ENCODE measurements around the gene CDHR1.
"Not testable (repeated sequence)": the region's sequence is repeated elsewhere in the genome, so short reads cannot be mapped to it uniquely, and the experiment has no call there.

The CDHR1 gene

DNA sequence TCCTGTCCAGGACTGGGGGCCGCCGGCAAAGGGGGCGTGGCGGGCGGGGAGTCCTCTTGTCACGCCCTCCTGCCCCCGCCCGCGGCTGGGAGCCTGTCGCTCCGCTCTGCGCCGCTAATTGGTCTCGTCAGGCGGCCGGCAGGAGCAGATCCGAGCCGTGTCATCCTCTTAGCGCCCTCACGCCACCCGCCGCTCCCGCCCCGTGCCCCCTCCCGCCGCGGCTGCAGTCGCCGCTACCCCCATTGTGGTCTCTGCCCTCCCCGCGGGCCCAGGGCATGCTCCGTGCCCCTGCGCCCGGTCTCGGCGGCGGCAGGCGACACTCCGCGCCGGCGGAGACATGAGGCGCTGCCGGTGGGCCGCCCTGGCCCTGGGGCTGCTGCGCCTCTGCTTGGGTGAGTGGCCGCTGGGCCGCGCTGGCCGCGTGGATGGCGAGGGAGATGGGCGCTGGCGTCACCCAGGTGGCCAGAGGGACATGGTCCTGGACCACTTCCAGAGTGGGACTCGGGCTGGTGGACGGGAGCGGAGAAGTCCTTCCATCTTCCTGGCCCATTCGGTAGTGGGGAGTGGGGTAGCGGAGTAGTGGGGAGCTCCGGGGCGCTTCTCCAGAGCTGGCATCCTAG lies at the start of gene CDHR1:
TSS of gene CDHR1 (plus strand) at position 114 of the 620 bp plus-strand sequence. CDS start at position 338, 224 bp downstream.
- peak in 2 of 14 donors; percentile 27 to 42 for DNase-seq

DNA sequence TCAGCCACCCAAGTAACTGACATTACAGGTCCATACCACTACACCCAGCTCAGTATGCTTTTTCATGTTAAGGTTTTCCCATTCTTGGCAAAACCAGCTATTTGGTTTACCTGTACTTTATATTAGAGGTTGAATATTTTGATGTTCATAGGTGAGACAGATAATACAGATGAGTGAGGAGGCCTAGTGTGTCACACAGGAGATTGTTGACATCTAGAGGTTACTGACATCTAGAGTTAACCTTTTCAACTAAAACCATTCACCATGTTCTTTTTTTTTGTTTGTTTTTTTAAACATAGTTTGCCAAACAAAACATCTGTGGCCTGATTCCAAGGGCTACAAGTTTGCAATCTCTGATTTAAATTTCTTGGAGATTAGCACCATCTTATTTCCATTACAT lies 47.0 kb upstream of the CDHR1 start:
- no peak for DNase-seq

DNA sequence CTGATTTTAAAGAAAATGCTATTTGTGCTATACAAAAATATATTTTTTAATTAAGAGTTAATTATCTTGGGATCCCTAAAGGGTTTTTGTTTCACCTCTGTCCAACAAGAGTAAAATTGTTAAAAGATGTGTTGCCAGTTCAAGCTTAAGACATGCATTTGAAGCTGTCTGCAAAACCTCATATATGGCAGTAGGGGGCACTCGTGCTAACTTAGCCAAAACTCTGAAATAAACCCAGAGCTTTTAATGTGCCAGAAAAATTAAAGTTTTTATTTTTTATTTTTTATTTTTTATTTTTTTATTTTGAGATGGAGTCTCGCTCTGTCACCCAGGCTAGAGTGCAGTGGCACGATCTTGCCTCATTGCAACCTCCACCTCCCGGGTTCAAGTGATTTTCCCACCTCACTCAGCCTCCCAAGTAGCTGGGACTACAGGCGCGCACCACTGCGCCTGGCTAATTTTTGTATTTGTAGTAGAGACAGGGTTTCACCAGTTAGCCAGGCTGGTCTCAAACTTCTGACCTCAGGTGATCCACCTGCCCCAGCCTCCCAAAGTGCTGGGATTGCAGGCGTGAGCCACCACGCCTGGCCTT lies 46.2 kb upstream of the CDHR1 start:
- DNase-seq: not testable (repeated sequence)

DNA sequence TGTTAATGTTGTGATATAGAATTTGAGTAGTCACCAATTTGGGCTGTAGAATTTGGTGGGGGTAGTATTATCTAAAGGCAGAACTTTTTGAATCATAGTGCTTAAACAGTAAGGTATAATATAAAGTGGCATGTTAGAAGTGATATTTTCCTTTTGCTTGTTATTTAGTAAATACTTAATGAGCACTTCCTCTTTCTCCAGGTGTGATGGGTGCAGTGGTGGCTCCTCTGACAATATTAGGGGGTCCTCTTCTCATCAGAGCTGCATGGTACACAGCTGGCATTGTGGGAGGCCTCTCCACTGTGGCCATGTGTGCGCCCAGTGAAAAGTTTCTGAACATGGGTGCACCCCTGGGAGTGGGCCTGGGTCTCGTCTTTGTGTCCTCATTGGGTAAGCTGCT lies 44.5 kb upstream of the CDHR1 start:
- no peak for DNase-seq

DNA sequence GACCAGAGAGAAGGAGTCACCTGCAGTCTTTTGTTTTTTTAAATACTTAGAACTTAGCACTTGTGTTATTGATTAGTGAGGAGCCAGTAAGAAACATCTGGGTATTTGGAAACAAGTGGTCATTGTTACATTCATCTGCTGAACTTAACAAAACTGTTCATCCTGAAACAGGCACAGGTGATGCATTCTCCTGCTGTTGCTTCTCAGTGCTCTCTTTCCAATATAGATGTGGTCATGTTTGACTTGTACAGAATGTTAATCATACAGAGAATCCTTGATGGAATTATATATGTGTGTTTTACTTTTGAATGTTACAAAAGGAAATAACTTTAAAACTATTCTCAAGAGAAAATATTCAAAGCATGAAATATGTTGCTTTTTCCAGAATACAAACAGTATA lies 41.6 kb upstream of the CDHR1 start:
- DNase-seq: no peak

DNA sequence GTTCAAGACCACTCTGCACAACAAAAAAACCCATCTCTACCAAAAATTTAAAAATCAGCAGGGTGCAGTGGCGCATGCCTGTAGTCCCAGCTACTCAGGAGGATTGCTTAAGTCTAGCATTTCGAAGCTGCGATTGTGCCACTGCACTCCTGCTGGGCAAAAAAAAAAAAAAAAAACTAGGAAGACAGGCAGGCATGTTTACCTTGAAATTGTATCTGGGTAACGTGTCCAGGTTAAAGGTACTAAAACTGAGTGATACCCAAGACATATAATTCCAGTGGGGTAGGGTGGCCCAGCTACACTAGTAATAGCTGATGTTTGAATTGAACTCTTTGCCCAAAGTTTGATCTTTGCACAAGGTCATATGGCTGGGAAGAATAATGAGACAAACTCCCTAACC lies 38.8 kb upstream of the CDHR1 start:
- no peak for DNase-seq

DNA sequence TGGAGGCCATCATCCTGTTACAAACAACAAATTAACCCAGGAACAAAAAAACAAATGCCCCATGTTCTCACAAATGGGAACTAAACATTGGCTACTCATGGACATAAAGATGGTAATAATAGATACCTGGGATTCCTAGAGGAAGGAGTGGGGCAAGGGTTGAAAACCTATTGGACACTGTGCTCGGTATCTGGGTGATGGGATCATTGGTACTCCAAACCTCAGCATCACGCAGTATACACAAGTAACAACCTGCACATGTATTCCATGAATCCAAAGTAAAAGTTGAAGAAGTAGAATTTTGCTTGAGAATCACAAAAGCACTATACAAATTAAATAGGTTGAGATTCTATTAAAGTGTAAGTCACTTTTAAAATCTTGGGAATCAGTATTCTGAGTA lies 38.3 kb upstream of the CDHR1 start:
- no peak for DNase-seq

DNA sequence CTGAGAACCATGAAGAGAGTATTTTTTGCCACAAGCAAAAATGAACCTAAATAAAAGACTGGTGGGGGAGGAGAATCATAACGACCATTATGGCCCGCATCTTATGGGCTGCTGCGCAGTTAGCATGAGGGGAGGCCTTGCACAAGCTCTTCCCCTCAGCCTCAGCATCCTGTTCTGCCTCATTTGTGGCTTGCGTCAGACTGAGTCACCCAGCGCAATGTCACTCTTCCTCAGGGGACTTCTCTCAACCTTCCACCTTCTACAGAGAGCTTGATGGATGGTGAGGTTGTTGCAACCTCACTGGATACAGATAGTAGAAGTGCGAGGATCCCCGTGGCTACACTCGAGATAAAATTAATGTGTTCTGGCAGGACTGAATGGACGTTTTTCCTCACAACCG lies 37.6 kb upstream of the CDHR1 start:
- peak in 1 of 14 donors; percentile 12 for DNase-seq

DNA sequence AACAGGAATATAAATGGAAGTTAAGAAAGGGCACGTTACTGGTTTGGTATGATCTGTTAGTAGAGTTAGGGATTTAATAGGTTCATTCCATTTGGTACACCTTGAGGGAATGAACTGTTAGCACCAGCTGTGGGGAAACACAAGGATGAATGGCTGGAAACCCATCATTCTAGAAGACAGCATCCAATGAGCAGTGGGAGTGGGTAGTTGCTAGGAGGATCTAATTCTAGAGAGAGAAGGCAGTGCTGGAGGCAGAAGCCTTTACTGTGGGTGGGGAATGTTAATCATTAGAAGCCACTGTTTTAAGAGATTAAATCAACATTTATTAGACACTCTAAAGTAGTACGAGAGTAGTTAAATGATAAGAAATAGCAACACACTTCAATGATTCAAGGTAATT lies 36.3 kb upstream of the CDHR1 start:
- no peak for DNase-seq

DNA sequence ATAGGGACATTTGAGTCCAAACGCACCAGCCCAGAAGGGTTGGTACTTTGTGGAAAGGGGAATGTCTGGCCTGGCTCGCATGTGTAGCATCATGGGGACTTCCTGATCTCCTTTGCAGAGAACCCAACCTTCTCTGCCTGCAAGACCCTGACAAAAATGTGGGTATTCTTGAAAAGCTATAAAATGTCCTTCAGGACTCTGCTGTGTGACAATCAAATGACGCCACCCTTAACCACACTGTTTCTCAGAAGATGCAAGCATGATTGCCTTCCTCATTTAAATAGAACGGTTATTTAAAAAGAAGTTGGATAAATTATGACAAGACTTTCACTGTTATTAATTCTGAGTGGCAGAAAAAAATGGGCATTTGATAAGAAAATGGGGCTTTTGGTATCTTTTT lies 35.8 kb upstream of the CDHR1 start:
- no peak for DNase-seq

DNA sequence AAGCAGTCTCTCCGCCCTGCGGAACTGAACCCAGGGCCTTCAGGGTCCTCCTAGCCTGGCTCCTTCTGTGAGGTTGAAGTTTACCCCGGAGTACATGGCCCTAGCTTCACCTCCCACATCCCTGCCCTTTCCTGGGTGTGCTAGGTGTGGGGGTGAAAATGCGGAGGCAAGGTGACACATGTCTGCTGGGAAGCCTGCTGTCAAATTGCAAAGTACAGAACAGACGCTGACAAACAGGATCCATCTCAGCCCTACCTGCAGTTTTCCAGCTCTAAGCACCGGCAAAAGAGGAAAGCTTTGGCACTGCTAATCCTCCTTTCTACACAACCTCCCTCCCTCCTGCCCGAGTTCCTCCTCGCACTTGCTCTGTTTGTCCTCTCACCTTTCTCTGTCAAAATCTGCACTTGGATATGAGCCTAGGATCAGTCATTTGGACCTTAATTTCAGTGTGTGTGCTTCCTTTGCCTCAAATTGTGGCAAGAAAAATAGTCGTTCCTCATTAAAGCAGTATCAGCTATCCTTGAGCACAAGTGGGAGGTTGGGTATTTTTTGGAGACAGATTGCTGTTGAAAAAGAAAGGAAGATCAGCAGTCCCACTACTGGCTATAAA lies 35.2 kb upstream of the CDHR1 start:
- DNase-seq: no peak

DNA sequence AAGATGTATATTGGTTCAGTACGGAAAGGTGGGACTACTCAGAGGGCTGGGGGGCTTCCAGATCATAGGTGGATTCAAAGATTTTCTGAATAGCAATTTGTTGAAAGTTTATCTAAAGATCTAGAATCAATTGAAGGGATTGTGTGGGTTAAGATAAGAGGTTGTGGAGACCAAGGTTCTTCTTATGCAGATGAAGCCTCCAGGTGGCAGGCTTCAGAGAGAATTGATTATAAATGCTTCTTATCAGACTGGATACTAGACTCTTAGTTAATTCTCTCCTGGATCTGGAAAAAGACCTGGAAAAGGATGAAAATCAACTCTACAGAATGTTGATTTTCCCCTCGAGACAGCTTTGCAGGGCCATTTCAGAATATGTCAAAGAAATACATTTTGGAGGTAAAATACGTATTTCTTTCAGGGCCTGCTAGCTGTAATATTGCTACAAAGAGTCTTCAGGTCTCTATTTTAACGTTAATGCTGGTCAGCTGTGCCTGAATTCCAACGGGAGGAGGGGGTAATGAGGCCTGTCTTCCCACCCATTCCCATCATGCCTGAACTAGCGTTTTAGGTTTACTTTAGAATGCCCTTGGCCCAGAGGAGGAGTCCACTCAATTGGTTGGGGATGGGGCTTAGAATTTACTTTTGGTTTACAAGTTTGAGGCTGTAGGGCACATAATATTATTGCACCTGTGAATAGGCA lies 33.5 kb upstream of the CDHR1 start:
- DNase-seq: no peak

DNA sequence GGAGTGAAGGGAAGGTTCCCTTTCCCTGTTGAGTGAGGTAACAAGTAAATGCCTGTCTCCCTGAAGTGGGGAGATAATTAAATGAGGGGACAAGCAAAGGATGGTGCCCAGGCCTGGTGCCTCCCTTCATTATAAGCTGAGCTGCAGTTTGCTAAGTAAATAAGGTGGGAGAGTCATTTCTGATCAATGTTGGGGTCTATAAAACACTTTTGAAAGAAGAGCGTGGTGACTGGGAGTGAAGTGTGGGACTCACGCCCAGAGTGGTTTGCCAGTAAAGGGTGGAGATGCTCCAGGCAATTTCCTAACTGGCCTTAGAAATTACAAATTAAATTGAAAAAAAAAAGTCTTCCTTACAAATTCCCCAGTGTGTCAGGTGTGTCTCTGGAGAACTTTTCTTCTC lies 30.3 kb upstream of the CDHR1 start:
- DNase-seq: no peak

DNA sequence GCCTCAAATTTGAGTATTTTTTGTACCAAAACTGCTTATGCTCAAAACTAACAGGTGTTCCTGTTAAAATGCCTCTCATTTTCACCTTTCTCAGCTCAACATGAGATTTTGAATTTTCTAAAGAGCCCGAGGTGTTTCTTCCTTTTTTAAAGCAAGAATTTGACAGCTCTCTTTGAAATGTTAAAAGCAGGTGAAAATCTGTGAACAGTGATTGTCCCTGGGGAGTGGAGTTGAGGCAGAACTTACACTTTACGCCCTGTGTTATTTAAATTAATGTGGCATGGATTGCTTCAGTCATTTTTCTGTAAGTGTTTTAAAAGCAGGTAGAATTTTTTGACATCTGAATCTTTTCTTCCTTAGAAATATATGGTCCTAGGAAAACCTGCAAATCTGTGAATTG lies 29.9 kb upstream of the CDHR1 start:
- DNase-seq: no peak

DNA sequence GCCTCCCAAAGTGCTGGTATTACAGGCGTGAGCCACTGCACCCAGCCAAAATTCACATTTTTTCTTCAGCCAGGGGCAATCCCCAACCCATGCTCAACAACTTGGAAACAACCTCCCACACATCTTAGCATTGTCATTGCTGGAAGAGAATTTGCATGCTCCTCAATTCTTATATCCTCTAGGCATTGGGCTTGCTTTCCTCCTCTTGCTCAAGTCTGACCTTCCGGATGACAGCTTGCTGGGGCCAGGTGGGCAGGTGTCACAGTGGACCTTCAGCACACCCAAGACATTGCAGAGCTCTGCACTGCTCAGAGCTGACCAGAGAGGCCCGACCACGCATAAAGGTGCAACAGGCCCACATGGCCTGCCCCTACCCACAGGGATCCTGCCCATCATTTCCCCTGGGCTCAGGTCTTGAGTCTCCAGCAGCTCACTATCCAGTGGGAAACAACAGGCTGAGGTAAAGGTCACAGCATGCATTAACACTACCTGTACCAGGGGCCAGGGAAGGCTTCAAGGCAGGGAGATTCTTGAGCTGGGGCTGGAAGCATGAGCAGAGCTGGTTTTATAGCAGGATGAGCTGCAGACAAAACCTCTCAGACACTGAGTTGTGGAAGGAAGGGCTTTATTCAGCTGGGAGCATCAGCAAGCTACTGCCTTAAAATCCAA lies 27.6 kb upstream of the CDHR1 start:
- DNase-seq: no peak

DNA sequence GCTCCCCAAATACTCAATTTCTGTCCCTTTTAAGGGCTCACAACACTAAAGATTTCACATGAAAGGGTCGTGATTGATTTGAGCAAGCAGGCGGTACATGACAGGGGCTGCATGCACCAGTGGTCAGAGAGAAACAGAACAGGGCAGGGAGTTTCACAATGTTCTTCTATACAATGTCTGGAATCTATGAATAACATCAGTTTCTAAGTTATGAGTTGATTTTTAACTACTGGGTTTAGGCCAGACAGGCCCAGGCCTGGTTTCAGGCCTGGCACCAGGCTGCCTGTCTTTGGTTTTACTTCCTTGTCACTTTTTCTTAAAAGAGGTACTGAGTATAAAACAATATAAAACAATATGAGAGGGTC lies 27.1 kb upstream of the CDHR1 start:
- DNase-seq: not testable (repeated sequence)

DNA sequence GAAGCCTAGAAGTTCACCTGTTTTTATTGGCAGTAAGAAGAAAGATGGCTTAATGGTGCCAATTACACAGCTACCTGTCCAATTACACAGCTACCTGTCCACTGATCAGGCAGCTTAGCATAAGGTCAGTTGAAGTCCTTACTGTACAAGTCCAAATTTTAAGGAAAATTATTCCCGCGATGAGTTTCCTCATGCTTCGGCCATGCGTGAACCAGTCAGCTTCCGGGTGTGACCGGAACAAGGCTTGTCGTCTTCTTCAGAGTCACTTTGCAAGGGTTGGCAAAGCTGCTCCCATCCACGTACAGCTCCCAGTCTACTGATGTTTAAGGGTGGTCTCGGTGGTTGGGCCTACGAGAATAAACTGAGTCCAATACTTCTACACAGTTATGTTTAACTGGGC lies 26.0 kb upstream of the CDHR1 start:
- DNase-seq: not testable (repeated sequence)

DNA sequence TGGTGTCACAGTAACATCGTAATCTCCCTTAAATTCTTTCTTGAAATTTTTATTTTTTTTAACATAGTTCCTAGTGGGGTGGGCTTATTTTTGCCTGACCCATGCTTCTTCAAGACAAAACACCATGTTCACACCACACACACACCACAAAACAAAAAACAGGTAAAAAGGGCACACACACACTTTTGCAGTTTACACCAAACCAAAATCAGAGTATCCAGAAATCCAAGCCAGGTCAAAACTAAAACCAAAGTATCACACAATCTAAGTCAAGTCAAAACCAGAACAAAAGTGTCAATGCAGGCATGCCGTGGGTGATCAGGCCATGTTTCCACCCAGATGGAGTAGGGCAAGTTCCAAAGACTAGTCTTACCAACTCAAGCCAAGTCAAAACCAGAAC lies 23.1 kb upstream of the CDHR1 start:
- DNase-seq: not testable (repeated sequence)

DNA sequence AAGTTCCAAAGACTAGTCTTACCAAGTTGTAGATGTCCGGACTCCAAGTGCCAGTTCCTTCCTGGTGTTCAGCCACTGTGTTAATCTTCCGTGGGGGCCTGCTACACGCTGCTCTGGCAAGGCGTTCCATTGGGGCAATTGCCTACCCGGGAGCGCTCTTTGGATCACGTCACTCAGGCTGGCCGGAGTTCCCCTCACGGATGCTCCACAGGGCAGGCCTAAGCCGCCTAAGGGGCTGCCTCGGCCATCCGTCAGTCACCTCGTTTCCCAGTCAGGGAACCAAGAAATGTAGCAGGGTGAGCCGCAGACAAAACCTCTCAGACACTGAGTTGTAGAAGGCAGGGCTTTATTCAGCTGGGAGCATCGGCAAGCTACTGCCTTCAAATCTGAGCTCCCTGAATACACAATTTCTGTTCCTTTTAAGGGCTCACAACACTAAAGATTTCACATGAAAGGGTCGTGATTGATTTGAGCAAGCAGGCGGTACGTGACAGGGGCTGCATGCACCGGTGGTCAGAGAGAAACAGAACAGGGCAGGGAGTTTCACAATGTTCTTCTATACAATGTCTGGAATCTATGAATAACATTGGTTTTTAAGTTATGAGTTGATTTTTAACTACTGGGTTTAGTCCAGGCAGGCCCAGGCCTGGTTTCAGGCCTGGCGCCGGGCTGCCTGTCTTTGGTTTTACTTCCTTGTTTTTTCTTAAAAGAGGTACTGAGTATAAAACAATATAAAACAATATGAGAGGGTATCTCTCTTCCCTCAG lies 22.5 kb upstream of the CDHR1 start:
- DNase-seq: peak in 1 of 14 donors; percentile 22

DNA sequence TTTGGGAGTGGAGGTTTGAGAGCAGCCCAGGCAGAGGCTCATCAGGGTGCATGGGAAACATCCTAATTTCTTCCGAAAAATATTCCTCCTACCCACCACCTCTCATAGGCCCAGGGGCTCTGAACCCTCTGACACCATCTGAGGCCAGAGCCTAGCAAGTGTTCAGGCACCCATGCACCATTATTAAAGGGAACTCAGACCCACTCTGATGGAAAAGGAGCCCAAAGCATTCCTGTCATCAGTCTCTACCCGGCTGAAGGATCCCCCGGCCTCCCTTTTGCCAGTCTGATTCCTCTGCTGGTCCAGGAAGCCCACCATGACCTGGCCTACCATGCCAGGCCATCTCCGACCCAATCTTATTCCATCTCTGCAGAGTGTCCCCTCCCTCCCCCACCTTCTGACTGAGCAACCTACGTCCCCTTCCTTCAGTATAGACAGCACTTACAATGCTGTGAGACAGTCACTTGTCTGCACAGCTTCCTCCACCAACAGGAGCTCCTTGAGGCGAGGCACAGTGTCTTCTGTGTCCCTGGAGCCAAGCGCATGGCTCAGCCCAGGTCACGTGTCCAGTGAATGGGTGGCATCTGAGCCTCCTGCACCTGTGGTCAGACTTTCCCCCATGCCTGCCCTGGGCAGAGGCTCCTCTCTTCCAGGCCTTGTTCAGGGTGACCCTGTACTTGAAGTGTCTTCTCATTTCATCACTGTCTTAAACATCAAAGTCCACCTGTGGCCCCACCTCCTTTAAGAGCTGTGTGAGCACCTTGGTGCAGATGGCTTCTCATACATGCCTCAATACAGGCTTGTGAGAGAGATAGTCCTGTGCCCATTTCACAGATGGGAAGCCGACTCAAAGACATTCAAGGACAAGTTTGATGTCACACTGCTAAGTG lies 21.6 kb upstream of the CDHR1 start:
- DNase-seq: peak in 1 of 14 donors; percentile 14

DNA sequence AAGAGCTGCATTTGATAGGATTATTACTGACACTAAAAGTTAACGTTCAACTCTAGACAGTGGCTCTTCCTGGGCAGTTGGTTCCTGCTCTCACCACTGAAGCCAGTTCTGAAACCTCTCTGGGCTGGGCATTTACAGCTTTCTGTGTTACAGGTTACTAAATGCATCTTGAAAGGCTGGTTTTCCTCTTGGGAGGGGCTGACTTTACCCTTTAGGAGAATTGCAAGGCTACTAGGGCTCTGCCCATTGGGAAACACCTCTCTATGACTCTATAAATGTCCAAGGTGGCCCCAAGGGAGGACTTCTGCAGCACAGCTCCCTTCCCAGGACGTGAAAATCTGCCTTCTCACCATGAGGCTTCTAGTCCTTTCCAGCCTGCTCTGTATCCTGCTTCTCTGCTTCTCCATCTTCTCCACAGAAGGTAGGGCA lies 20.8 kb upstream of the CDHR1 start, which contains the start of gene GPR15LG:
TSS of gene GPR15LG (plus strand) at position 301 of the 429 bp plus-strand sequence. CDS start at position 352, 51 bp downstream.
- no peak for DNase-seq

Data from C1 segment of cervical spinal cord (tissue), 14 donors.